ENCODE measurements around the gene PROCR. TPM values are rescaled to one million over a fixed set of nuclear protein-coding genes. Genes with fewer than 3 reads are reported as not detected.
"Not testable (repeated sequence)": the region's sequence is repeated elsewhere in the genome, so short reads cannot be mapped to it uniquely, and the experiment has no call there.

The PROCR gene
- total RNA-seq, 1 donor from 2014 or later = 36.2 TPM

DNA sequence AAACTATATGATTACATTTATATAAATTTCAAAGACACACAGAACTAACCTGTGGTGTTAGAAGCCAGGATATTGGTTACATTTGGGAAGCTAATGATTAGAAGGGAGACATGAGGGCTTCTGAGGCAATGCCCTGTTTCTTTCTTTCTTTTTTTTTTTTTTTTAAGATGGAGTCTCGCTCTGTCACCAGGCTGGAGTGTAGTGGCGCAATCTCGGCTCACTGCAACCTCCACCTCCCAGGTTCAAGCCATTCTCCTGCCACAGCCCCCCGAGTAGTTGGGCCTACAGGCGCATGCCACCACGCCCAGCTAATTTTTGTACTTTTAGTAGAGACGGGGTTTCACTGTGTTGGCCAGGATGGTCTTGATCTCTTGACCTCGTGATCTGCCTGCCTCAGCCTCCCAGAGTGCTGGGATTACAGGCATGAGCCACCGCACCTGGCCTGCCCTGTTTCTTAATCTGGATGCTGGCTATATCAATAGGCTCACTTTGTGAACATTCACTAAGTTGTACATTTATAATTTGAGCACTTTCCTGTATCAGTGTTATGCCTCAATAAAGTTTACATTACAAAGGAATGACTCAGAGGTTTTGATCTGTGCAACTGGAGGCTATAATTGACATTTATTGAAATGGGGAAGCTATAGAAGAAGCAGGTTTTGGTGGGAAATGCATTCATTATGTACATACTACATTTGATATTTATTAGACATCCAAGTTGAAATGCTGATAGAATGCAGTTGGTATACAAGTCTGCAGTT lies 21.3 kb downstream of the PROCR start:
- not testable (repeated sequence) for H4K20me1 ChIP-seq (ENCODE audit: insufficient read depth, low read length); H3K4me1 Mint-ChIP-seq (ENCODE audit: low read depth, unreplicated experiment); H3K36me3 Mint-ChIP-seq (ENCODE audit: low read depth, unreplicated experiment); FAIRE-seq; H3K9me3 ChIP-seq (ENCODE audit: insufficient read depth, low read depth, low read length); H3K27me3 ChIP-seq (ENCODE audit: insufficient read depth, low read length); H3K9ac ChIP-seq (ENCODE audit: low read length); H3K36me3 ChIP-seq (ENCODE audit: insufficient read depth, low read length); H3K27me3 Mint-ChIP-seq (ENCODE audit: low read depth, unreplicated experiment); DNase-seq (ENCODE audit: low read depth); H3K4me3 ChIP-seq (ENCODE audit: insufficient read depth, low read depth, low read length); H3K4me3 Mint-ChIP-seq (ENCODE audit: unreplicated experiment); H3K27ac ChIP-seq (ENCODE audit: low read depth, low read length); H3K4me2 ChIP-seq (ENCODE audit: low read length); H3K79me2 ChIP-seq (ENCODE audit: insufficient read depth, low read length); H2AFZ ChIP-seq (ENCODE audit: low read depth, low read length); H3K27ac Mint-ChIP-seq (ENCODE audit: unreplicated experiment); H3K4me1 ChIP-seq (ENCODE audit: insufficient read depth, low read length)
- H3K9me3 Mint-ChIP-seq (ENCODE audit: unreplicated experiment) = peaks cover 11% of the 10 kb centered on the region

DNA sequence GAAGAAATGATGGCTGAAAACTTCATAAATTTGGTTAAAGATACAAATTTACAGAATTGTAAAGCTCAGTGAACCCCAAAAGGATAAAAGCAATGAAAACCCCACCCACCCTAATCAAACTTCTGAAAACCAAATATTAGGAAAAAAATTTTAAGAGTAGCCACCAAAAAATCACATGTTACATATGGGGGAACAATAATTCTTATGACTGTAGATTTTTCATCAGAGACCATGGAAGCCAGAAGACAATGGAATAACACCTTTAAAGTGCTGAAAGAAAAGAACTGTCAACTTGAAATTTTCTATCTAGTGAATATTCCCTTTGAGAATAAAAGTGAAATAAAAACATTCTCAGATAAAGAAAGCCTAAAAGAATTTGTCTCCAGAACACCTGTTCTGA lies 24.4 kb downstream of the PROCR start:
- Mint-ChIP-seq H3K27ac (ENCODE audit: unreplicated experiment) (no peak overlapping the region), H3K27me3 (ENCODE audit: low read depth, unreplicated experiment) (no peaks in the 10 kb centered on the region), H3K4me1 (ENCODE audit: low read depth, unreplicated experiment) (peaks cover 13% of the 10 kb centered on the region), H3K36me3 (ENCODE audit: low read depth, unreplicated experiment) (peaks cover 4% of the 10 kb centered on the region), H3K4me3 (ENCODE audit: unreplicated experiment) (no peak overlapping the region), H3K9me3 (ENCODE audit: unreplicated experiment) (peaks cover 23% of the 10 kb centered on the region)
- FAIRE-seq (no peak), DNase-seq (ENCODE audit: low read depth) (no peak)
- H3K36me3 ChIP-seq (ENCODE audit: insufficient read depth, low read length) = no peaks in the 10 kb centered on the region
- H3K27ac ChIP-seq (ENCODE audit: low read depth, low read length) = no peak overlapping the region
- peaks cover 12% of the 10 kb centered on the region for H3K9me3 ChIP-seq (ENCODE audit: insufficient read depth, low read depth, low read length)
- no peaks in the 10 kb centered on the region for H3K4me1 ChIP-seq (ENCODE audit: insufficient read depth, low read length)
- no peak overlapping the region for H3K4me3 ChIP-seq (ENCODE audit: insufficient read depth, low read depth, low read length)
- no peak overlapping the region for H3K4me2 ChIP-seq (ENCODE audit: low read length)
- no peaks in the 10 kb centered on the region for H3K79me2 ChIP-seq (ENCODE audit: insufficient read depth, low read length)
- no peak overlapping the region for H2AFZ ChIP-seq (ENCODE audit: low read depth, low read length)
- no peak for TF ChIP-seq EZH2 (IDR thresholded peaks at IDR 0.05; ENCODE audit: insufficient read depth, low read length)
- TF ChIP-seq, protein P1, sequence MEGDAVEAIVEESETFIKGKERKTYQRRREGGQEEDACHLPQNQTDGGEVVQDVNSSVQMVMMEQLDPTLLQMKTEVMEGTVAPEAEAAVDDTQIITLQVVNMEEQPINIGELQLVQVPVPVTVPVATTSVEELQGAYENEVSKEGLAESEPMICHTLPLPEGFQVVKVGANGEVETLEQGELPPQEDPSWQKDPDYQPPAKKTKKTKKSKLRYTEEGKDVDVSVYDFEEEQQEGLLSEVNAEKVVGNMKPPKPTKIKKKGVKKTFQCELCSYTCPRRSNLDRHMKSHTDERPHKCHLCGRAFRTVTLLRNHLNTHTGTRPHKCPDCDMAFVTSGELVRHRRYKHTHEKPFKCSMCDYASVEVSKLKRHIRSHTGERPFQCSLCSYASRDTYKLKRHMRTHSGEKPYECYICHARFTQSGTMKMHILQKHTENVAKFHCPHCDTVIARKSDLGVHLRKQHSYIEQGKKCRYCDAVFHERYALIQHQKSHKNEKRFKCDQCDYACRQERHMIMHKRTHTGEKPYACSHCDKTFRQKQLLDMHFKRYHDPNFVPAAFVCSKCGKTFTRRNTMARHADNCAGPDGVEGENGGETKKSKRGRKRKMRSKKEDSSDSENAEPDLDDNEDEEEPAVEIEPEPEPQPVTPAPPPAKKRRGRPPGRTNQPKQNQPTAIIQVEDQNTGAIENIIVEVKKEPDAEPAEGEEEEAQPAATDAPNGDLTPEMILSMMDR (IDR thresholded peaks at IDR 0.05; ENCODE audit: insufficient read depth, low read depth, low read length) = no peak
- H4K20me1 ChIP-seq (ENCODE audit: insufficient read depth, low read length) = no peaks in the 10 kb centered on the region
- H3K9ac ChIP-seq (ENCODE audit: low read length) = no peak overlapping the region
- no peaks in the 10 kb centered on the region for H3K27me3 ChIP-seq (ENCODE audit: insufficient read depth, low read length)

DNA sequence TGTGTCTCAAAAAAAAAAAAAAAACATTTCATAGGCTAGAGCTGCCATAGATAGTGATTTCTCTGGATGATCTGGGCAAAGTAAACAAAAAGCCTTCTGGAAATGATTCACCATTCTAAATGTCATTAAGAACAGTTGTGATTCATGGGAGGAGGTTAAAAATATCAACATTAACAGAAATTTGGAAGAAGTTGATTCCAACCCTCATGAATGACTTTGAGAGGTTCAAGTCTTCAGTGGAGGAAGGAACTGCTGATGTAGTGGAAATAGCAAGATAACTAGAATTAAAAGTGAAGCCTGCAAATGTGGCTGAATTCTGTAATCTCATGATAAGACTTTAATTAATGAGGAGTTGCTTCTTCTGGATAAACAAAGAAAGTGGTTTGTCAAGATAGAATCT lies 27.9 kb downstream of the PROCR start:
- no peak overlapping the region for H3K27ac Mint-ChIP-seq (ENCODE audit: unreplicated experiment)
- H3K9me3 ChIP-seq (ENCODE audit: insufficient read depth, low read depth, low read length) = peaks cover 12% of the 10 kb centered on the region
- peak; percentile 48 for DNase-seq (ENCODE audit: low read depth)
- no peaks in the 10 kb centered on the region for H3K27me3 Mint-ChIP-seq (ENCODE audit: low read depth, unreplicated experiment)
- H3K4me3 ChIP-seq (ENCODE audit: insufficient read depth, low read depth, low read length) = no peak overlapping the region
- H3K36me3 Mint-ChIP-seq (ENCODE audit: low read depth, unreplicated experiment) = peaks cover 4% of the 10 kb centered on the region
- no peak overlapping the region for H3K9ac ChIP-seq (ENCODE audit: low read length)
- no peaks in the 10 kb centered on the region for H3K79me2 ChIP-seq (ENCODE audit: insufficient read depth, low read length)
- no peaks in the 10 kb centered on the region for H3K4me1 ChIP-seq (ENCODE audit: insufficient read depth, low read length)
- no peak overlapping the region for H2AFZ ChIP-seq (ENCODE audit: low read depth, low read length)
- peaks cover 6% of the 10 kb centered on the region for H3K4me1 Mint-ChIP-seq (ENCODE audit: low read depth, unreplicated experiment)
- H3K36me3 ChIP-seq (ENCODE audit: insufficient read depth, low read length) = no peaks in the 10 kb centered on the region
- H3K4me3 Mint-ChIP-seq (ENCODE audit: unreplicated experiment) = no peak overlapping the region
- H3K27me3 ChIP-seq (ENCODE audit: insufficient read depth, low read length) = no peaks in the 10 kb centered on the region
- H3K27ac ChIP-seq (ENCODE audit: low read depth, low read length) = peak overlapping the region; percentile 16
- peaks cover 25% of the 10 kb centered on the region for H3K9me3 Mint-ChIP-seq (ENCODE audit: unreplicated experiment)
- no peak for TF ChIP-seq EZH2 (IDR thresholded peaks at IDR 0.05; ENCODE audit: insufficient read depth, low read length)
- TF ChIP-seq, protein P1 (IDR thresholded peaks at IDR 0.05; ENCODE audit: insufficient read depth, low read depth, low read length) = no peak
- no peaks in the 10 kb centered on the region for H4K20me1 ChIP-seq (ENCODE audit: insufficient read depth, low read length)
- no peak for FAIRE-seq
- H3K4me2 ChIP-seq (ENCODE audit: low read length) = peak overlapping the region; percentile 43
